Activated CD4-positive, alpha-beta T cell treated with anti-CD3 and anti-CD28 coated beads, Interleukin-2, Interleukin-4, amounts not matched to agents 100 ng/mL and 50 ng/mL, durations not matched to agents 16 hours and 8 hours (primary cell): ENCODE measurements around the gene RHBDL2.
"Not testable (repeated sequence)": the region's sequence is repeated elsewhere in the genome, so short reads cannot be mapped to it uniquely, and the experiment has no call there.

ENCODE experiments used
- DNase-seq: peaks from one replicate; pipeline ENCODE4 v3.0.0-alpha.2; 2020; ENCODE audit warnings: low spot score

The RHBDL2 gene

GRCh38 chr1:38932571-38932970, 9.1 kb downstream of the RHBDL2 start:
- DNase-seq: peak; percentile 64

GRCh38 chr1:38929476-38929875, 12.2 kb downstream of the RHBDL2 start:
- DNase-seq: peak; percentile 9

GRCh38 chr1:38929054-38929453, 12.6 kb downstream of the RHBDL2 start:
- no peak for DNase-seq

- no peak for DNase-seq
Measured at GRCh38 chr1:38926091-38926490, 15.5 kb downstream of the RHBDL2 start.

- DNase-seq: no peak
Measured at GRCh38 chr1:38925391-38925790, 16.2 kb downstream of the RHBDL2 start.

GRCh38 chr1:38923607-38924006, 18.0 kb downstream of the RHBDL2 start:
- DNase-seq: no peak

- no peak for DNase-seq
Measured at GRCh38 chr1:38919130-38919529, 22.5 kb downstream of the RHBDL2 start.

- no peak for DNase-seq
Measured at GRCh38 chr1:38918568-38918967, 23.1 kb downstream of the RHBDL2 start.

- DNase-seq: no peak
Measured at GRCh38 chr1:38917772-38918171, 23.9 kb downstream of the RHBDL2 start.

- no peak for DNase-seq
Measured at GRCh38 chr1:38917337-38917736, 24.3 kb downstream of the RHBDL2 start.

- no peak for DNase-seq
Measured at GRCh38 chr1:38915352-38915948, 26.2 kb downstream of the RHBDL2 start.

GRCh38 chr1:38914908-38915307, 26.7 kb downstream of the RHBDL2 start:
- DNase-seq: not testable (repeated sequence)

GRCh38 chr1:38908821-38909220, 32.8 kb downstream of the RHBDL2 start:
- DNase-seq: no peak

GRCh38 chr1:38905985-38906384, 35.6 kb downstream of the RHBDL2 start:
- no peak for DNase-seq

- DNase-seq: no peak
Measured at GRCh38 chr1:38899560-38899959, 42.1 kb downstream of the RHBDL2 start.

GRCh38 chr1:38898653-38899230, 42.9 kb downstream of the RHBDL2 start:
- DNase-seq: no peak

- DNase-seq: no peak
Measured at GRCh38 chr1:38896169-38896568, 45.5 kb downstream of the RHBDL2 start.

- no peak for DNase-seq
Measured at GRCh38 chr1:38892976-38893375, 48.7 kb downstream of the RHBDL2 start.

- no peak for DNase-seq
Measured at GRCh38 chr1:38891753-38892152, 49.9 kb downstream of the RHBDL2 start.

- no peak for DNase-seq
Measured at GRCh38 chr1:38889589-38889988, 52.0 kb downstream of the RHBDL2 start.

- no peak for DNase-seq
Measured at GRCh38 chr1:38888423-38889333, 53.0 kb downstream of the RHBDL2 start.

- DNase-seq: no peak
Measured at GRCh38 chr1:38885092-38885491, 56.5 kb downstream of the RHBDL2 start.

- no peak for DNase-seq
Measured at GRCh38 chr1:38881487-38881886, 60.1 kb downstream of the RHBDL2 start, which contains the start of gene GJA9. GJA9 (minus strand) TSS chr1:38881587; CDS start chr1:38876098, 5,489 bp downstream.
